Suprapubic skin (tissue), 4 donors: ENCODE measurements around the gene EPHA4. TPM values are rescaled to one million over a fixed set of nuclear protein-coding genes. Genes with fewer than 3 reads are reported as not detected.

ENCODE experiments used
- DNase-seq, 2 donors: peaks; one replicate each; pipeline ENCODE4 v3.0.0-alpha.2; 2019; ENCODE audit warnings: low spot score in 2 of 2
- H3K27ac ChIP-seq: fragments of 200-600 bp; sonication (generic); one replicate; pipeline ENCODE4 v1.5.1; 2019
- H3K27me3 ChIP-seq: fragments of 200-600 bp; sonication (generic); one replicate; pipeline ENCODE4 v1.5.1; 2019
- H3K36me3 ChIP-seq: fragments of 200-600 bp; sonication (generic); one replicate; pipeline ENCODE4 v1.5.1; 2019
- H3K4me1 ChIP-seq: fragments of 200-600 bp; sonication (generic); one replicate; pipeline ENCODE4 v1.5.1; 2019
- H3K4me3 ChIP-seq: fragments of 200-600 bp; sonication (generic); one replicate; pipeline ENCODE4 v1.5.1; 2019; ENCODE audit warnings: mild to moderate bottlenecking
- H3K9me3 ChIP-seq: fragments of 200-600 bp; sonication (generic); one replicate; pipeline ENCODE4 v1.5.1; 2019
- EP300 ChIP-seq: sonication (generic); formaldehyde crosslinking; IDR thresholded peaks from one replicate; pipeline ENCODE4 v1.6.1; 2017; ENCODE audit warnings: antibody characterized with exemption
- POLR2A ChIP-seq, 2 donors: fragments of 450-650 bp; IDR thresholded peaks; one replicate each; pipeline ENCODE4 v1.6.1; 2017; ENCODE audit warnings: antibody characterized with exemption in 2 of 2, mild to moderate bottlenecking in 2 of 2, moderate library complexity in 2 of 2
- POLR2AphosphoS5 ChIP-seq, 3 donors: sonication (generic); formaldehyde crosslinking; IDR thresholded peaks; one replicate each; pipeline ENCODE4 v1.6.1; 2017; ENCODE audit warnings: antibody characterized with exemption in 3 of 3
- WGBS: methylation state at CpG from one replicate; pipeline ENCODE4 v1.1.5; 2018; 5-methylcytosine and 5-hydroxymethylcytosine counted together
- total RNA-seq, 4 donors: library from RNA; depleted of rRNA; stranded (reverse); fragments of >200 nt; gene quantifications; one replicate each; pipeline ENCODE4 v1.1.0, GENCODE V29; 2016
- TF ChIP-seq, protein P1 (sequence below), 2 donors: fragments of 200-600 bp in 1 of 2; fragments of 450-650 bp in 1 of 2; sonication (generic) in 1 of 2; IDR thresholded peaks; one replicate each; pipeline ENCODE4 v1.5.1; 2016 to 2019; ENCODE audit warnings: antibody characterized with exemption in 2 of 2, mild to moderate bottlenecking in 1 of 2, moderate library complexity in 1 of 2

EPHA4 gene
- total RNA-seq, 4 donors from 2014 or later, result 49.9 to 70.6 (median 67.8) TPM

DNA sequence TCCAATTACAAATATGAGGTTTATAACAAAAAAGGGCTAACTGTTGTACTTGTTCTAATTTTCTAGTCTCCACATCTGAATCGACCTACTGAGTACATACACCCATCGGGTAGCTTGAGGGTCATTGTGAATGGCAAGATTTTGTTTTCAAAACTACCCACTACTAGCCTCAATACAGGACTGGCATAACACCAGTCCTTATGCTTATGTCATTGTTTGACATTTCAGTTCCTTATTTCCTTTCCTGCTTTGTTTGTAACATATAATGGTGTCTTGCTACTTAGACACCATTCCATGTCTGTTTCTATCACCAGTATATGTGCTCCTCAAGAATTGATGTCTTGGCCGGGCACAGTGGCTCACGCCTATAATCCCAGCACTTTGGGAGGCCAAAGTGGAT is 86.0 kb downstream of the EPHA4 start:
- Histone ChIP-seq H3K4me1 (no peaks in the 10 kb centered on the region), H3K36me3 (no peaks in the 10 kb centered on the region), H3K9me3 (no peaks in the 10 kb centered on the region), H3K27me3 (no peaks in the 10 kb centered on the region), H3K27ac (no peak overlapping the region), H3K4me3 (no peak overlapping the region)
- TF ChIP-seq POLR2AphosphoS5 (IDR thresholded peaks at IDR 0.05) (no peak), EP300 (no peak), POLR2A (IDR thresholded peaks at IDR 0.05) (no peak)
- TF ChIP-seq, protein P1, sequence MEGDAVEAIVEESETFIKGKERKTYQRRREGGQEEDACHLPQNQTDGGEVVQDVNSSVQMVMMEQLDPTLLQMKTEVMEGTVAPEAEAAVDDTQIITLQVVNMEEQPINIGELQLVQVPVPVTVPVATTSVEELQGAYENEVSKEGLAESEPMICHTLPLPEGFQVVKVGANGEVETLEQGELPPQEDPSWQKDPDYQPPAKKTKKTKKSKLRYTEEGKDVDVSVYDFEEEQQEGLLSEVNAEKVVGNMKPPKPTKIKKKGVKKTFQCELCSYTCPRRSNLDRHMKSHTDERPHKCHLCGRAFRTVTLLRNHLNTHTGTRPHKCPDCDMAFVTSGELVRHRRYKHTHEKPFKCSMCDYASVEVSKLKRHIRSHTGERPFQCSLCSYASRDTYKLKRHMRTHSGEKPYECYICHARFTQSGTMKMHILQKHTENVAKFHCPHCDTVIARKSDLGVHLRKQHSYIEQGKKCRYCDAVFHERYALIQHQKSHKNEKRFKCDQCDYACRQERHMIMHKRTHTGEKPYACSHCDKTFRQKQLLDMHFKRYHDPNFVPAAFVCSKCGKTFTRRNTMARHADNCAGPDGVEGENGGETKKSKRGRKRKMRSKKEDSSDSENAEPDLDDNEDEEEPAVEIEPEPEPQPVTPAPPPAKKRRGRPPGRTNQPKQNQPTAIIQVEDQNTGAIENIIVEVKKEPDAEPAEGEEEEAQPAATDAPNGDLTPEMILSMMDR (IDR thresholded peaks at IDR 0.05), result no peak
- whole genome bisulfite sequencing, result 83% methylated on average over 4 of the region's 4 CpGs
- no peak for DNase-seq

DNA sequence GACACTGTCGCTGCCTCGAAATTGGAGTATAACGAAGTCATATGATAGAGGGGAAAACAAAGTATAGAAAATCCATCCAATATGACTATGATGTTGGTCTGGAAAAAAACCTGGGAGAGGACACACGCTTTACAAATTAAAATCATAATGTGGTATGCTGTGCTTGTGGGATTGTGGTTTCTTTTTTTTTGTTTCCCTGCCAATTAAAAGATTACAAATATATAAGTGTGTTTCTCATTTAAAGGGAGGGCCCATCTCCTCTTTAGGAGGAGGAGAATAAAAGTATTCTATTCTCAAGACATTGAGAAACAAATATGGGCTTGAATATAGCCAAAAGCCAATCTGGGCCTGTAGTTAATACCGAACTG is 86.6 kb downstream of the EPHA4 start:
- 82% methylated on average over 5 of the region's 5 CpGs for WGBS
- H3K9me3 ChIP-seq, result no peaks in the 10 kb centered on the region
- no peaks in the 10 kb centered on the region for H3K4me1 ChIP-seq
- no peaks in the 10 kb centered on the region for H3K36me3 ChIP-seq
- H3K4me3 ChIP-seq, result no peak overlapping the region
- H3K27me3 ChIP-seq, result no peaks in the 10 kb centered on the region
- H3K27ac ChIP-seq, result no peak overlapping the region
- TF ChIP-seq, protein P1 (IDR thresholded peaks at IDR 0.05), result no peak
- no peak for TF ChIP-seq EP300
- DNase-seq, result no peak

DNA sequence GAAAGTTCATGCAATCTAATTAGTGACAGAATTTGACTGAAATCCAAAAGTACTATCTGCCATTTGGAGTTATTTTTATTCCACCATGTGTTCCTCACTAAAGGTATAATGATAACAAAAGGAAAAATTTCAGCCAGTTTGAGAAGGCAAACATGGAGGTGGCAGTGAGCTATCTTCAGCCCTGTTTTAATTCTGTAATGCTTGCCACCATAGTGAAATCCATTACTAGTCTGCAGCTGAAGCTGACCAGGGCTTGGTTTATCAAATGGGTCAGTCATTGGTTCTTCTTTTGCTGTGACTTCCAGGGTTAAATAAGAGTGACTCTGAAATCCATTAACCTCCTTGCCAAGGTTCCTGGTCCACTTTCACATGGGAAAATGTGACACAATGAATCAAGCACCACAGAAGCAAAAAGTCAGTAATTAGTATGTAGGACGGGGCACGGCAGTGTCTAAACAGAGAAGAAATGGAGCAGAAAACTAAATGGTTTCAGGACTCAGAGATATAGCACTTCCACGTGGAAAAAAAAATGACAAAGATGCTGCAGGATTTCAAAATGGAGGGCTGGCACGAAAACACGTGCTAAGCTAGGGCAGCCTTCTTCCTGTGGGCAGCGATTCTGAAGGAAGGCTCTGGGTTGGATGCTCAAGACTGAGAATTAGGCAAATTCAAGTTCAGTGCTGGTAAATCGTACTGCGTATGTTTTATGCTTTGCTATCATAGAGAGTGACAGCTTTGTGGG is 87.2 kb downstream of the EPHA4 start:
- TF ChIP-seq, protein P1 (IDR thresholded peaks at IDR 0.05), result no peak
- TF ChIP-seq POLR2AphosphoS5 (IDR thresholded peaks at IDR 0.05) (no peak), POLR2A (IDR thresholded peaks at IDR 0.05) (no peak), EP300 (no peak)
- H3K27ac ChIP-seq, result no peak overlapping the region
- DNase-seq, result no peak
- no peaks in the 10 kb centered on the region for H3K36me3 ChIP-seq
- 81% methylated on average over 8 of the region's 8 CpGs for WGBS
- H3K27me3 ChIP-seq, result no peaks in the 10 kb centered on the region
- H3K4me1 ChIP-seq, result peaks cover 4% of the 10 kb centered on the region
- H3K4me3 ChIP-seq, result no peak overlapping the region
- H3K9me3 ChIP-seq, result no peaks in the 10 kb centered on the region

DNA sequence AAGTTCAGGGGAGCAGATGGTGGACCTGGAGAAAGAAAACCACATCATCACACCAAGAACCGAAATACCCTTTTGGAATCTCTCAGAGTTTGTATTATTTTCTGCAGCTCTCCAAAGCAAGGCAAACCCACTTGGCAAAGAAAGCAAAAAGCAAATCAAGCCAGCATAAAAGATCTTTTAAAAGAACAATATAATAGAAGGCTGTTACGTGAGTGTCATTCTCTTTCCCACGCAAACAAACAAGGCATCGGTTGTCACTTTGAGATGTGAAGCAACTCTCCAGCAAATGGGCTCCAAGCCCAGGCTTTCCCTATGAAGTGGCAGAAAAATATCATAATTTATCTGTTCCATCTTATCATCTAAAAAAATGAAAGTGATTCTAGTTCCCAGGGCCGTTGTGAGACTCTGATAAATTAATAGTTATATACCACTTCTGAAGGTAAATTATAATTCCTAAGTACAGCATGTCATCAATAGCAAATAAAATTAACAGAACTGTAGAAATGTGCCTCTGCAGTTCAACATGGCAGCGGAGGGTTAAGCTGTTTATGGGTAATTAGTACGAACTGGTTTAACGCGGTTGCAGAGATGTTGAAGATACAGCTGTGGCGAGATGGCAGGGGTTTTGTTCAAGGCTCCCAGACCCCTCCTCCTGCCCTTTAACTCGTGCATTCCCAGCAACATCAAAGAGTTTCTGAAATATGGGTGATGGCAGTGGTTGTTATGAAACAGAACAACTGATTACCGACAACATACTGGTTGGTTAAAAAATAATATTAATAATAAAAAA is 89.2 kb downstream of the EPHA4 start:
- no peak for DNase-seq
- Histone ChIP-seq H3K9me3 (no peaks in the 10 kb centered on the region), H3K27me3 (no peaks in the 10 kb centered on the region), H3K4me1 (peaks cover 18% of the 10 kb centered on the region), H3K4me3 (no peak overlapping the region), H3K36me3 (no peaks in the 10 kb centered on the region), H3K27ac (no peak overlapping the region)
- TF ChIP-seq, protein P1 (IDR thresholded peaks at IDR 0.05), result no peak
- TF ChIP-seq POLR2AphosphoS5 (IDR thresholded peaks at IDR 0.05), result no peak
- TF ChIP-seq POLR2A (IDR thresholded peaks at IDR 0.05), result no peak
- TF ChIP-seq EP300, result no peak
- WGBS, result 43% methylated on average over 12 of the region's 12 CpGs

DNA sequence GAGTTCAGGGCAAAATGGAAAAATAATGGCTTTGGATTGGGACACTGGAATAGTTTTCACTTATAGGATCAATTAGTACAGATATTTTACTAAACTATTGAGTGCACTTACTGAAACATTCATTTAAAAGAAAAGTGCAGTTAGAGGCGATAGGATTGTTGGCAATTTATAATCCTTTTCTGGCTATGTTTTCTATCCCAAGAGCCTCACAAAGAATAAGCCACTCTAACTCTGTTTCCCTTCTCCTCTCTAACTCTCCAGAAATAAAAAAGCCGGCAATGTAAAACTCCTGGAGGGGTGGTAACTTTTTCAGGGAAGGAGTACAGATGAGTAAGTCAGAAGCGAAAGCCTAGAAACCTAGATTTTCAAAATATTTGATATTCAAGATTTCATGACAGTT is 91.3 kb downstream of the EPHA4 start:
- Histone ChIP-seq H3K27me3 (no peaks in the 10 kb centered on the region), H3K4me1 (peaks cover 18% of the 10 kb centered on the region), H3K4me3 (no peak overlapping the region), H3K36me3 (no peaks in the 10 kb centered on the region), H3K9me3 (no peaks in the 10 kb centered on the region), H3K27ac (no peak overlapping the region)
- TF ChIP-seq, protein P1 (IDR thresholded peaks at IDR 0.05), result no peak
- TF ChIP-seq POLR2A (IDR thresholded peaks at IDR 0.05) (no peak), POLR2AphosphoS5 (IDR thresholded peaks at IDR 0.05) (no peak)
- 88% methylated on average over 3 of the region's 3 CpGs for WGBS
- DNase-seq, result no peak
